ENCODE data around the gene NFE2L2. TPM values are rescaled to one million over a fixed set of nuclear protein-coding genes. Genes with fewer than 3 reads are reported as not detected.
A peak's percentile ranks its signal among the peaks of the same experiment; 100 is the strongest.
"Not testable (repeated sequence)": the region's sequence is repeated elsewhere in the genome, so short reads cannot be mapped to it uniquely, and the experiment has no call there.

Gene NFE2L2
- total RNA-seq, 6 experiments from 2014 or later, result 27.9 to 83.6 (median 35.6) TPM

DNA sequence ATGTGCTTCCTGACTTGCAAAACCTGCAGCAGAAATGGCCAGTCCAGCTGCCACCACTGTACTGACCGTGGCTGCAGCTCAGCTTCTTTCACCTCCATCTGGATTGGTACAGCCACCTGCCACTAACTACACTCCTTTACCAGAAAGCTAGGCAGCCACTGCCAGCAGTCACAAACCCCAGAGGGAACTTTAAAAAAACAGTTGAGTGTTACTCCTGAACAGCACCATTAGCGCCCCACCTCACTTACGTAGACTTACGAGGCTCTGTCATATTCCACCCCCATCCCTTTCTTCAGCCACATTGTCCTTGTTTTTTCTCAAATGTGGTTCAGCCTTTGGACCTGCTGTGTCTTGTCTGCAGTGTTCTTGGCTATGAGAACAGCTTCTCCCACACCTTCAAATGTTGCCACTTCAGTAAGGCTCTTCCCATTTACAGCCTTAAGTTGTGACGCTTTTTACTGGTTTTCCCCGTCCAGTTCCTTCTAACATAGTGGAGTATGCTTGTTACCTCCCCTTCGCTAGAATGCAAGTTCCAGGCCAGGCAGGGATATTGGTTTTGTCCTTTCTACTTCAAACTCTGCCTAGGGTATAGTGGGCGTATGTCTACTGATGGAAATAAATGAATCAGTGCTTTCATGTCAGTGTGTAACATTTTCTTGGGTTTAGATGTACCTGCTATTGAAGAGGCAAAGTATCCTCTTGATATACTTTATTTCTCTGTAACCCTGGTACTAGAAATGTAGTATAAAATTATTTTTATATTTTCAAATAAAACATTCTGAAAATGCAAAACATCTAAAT, 34.9 kb downstream of the NFE2L2 start:
- no peak for TF ChIP-seq POLR2A (IDR thresholded peaks at IDR 0.05)
- TF ChIP-seq, protein P1, sequence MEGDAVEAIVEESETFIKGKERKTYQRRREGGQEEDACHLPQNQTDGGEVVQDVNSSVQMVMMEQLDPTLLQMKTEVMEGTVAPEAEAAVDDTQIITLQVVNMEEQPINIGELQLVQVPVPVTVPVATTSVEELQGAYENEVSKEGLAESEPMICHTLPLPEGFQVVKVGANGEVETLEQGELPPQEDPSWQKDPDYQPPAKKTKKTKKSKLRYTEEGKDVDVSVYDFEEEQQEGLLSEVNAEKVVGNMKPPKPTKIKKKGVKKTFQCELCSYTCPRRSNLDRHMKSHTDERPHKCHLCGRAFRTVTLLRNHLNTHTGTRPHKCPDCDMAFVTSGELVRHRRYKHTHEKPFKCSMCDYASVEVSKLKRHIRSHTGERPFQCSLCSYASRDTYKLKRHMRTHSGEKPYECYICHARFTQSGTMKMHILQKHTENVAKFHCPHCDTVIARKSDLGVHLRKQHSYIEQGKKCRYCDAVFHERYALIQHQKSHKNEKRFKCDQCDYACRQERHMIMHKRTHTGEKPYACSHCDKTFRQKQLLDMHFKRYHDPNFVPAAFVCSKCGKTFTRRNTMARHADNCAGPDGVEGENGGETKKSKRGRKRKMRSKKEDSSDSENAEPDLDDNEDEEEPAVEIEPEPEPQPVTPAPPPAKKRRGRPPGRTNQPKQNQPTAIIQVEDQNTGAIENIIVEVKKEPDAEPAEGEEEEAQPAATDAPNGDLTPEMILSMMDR (IDR thresholded peaks at IDR 0.05), result no peak
- DNase-seq, result no peak
- no peak overlapping the region for H3K4me3 ChIP-seq
- H3K9me3 ChIP-seq, result no peaks in the 10 kb centered on the region
- H3K4me1 ChIP-seq, result peaks cover 0 to 27% (median 3%) of the 10 kb centered on the region in 4 donors
- H3K36me3 ChIP-seq, result peaks cover 0 to 57% (median 26%) of the 10 kb centered on the region in 4 donors
- no peaks in the 10 kb centered on the region for H3K27me3 ChIP-seq
- 94% methylated on average over 8 of the region's 8 CpGs for WGBS (ENCODE audit: insufficient coverage, low coverage, low lambda C conversion rate, missing lambda C conversion rate)
- no peak overlapping the region for H3K27ac ChIP-seq
- peak; percentile 5 to 32 (median 10) for ATAC-seq
- intact Hi-C loops (cut with DNase I), result no loop called here

DNA sequence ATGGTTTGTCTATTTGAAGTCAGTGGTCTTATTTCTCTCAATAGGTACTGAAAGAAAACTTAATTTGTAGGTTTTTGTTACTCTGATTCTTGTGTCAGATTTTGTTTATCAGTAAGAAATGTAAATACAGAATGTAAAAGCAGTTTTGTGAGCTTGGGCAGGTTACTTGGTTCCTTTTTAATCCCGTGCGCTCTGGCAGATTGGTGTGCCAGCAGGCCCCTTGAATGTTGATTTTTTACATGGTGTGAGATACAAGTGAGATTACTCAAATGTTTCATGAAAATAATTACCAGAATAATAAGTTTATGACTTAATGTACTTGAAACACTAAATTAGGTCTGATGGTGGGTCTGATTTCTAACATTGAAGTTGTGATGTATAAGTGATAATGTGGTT, 38.6 kb downstream of the NFE2L2 start:
- DNase-seq (no peak), ATAC-seq (no peak)
- TF ChIP-seq POLR2A (IDR thresholded peaks at IDR 0.05), result no peak
- TF ChIP-seq, protein P1 (IDR thresholded peaks at IDR 0.05), result no peak
- peaks cover 0 to 37% (median 17%) of the 10 kb centered on the region in 4 donors for H3K36me3 ChIP-seq
- WGBS (ENCODE audit: insufficient coverage, low coverage, low lambda C conversion rate, missing lambda C conversion rate), result 58% methylated on average over 2 of the region's 2 CpGs
- no peaks in the 10 kb centered on the region for H3K27me3 ChIP-seq
- no peak overlapping the region for H3K4me3 ChIP-seq
- H3K9me3 ChIP-seq, result no peaks in the 10 kb centered on the region
- intact Hi-C loops (cut with DNase I), result no loop called here
- peaks cover 0 to 5% (median 2%) of the 10 kb centered on the region in 4 donors for H3K4me1 ChIP-seq
- peak overlapping the region in 1 of 3 donors; percentile 6 for H3K27ac ChIP-seq

DNA sequence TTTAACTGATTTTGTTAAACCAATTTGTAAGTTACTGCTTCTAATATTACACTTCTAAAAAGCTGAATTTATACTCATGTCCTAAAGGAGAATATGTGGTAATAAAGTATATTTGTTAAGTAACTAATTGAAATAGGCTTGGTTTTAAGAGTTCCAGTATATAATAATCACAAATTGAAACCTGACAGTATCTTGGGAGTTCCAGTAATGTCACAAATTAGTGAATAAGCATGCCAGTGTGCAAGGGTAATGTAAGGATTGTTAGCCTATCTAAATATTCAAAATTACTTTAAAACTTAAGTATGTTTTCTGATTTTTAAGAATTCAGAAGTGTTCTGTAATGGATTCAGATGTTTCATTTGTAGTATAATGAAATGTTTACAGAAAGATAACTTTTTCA, 41.1 kb downstream of the NFE2L2 start:
- not testable (repeated sequence) for H3K4me1 ChIP-seq

DNA sequence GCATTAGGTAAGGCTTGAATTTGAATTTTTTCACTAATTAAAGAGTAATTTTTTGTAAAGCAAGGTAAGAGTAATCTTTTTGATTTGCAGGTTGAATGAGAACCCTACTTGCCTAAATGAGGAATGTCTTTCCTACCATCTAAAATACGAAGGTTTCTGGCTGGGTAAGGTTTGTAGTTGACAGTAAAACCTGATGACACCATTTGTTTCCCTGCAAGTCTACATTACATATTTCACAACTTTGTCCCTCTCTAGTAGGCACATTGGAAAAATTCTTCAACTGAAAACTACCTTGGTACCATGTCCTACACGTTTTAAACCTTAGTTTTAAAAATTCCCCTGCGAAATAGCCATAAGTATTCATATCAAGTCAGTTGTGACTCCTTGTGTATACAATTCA, 42.6 kb downstream of the NFE2L2 start:
- ATAC-seq, result no peak
- intact Hi-C loops (cut with DNase I), result no loop called here
- H3K4me1 ChIP-seq, result no peaks in the 10 kb centered on the region
- DNase-seq, result no peak
- TF ChIP-seq POLR2A (IDR thresholded peaks at IDR 0.05), result no peak
- TF ChIP-seq, protein P1 (IDR thresholded peaks at IDR 0.05), result no peak
- H3K27ac ChIP-seq, result no peak overlapping the region
- 82% methylated on average over 3 of the region's 3 CpGs for WGBS (ENCODE audit: insufficient coverage, low coverage, low lambda C conversion rate, missing lambda C conversion rate)
- peaks cover 0 to 53% (median 32%) of the 10 kb centered on the region in 4 donors for H3K36me3 ChIP-seq
- no peaks in the 10 kb centered on the region for H3K9me3 ChIP-seq
- H3K4me3 ChIP-seq, result no peak overlapping the region
- H3K27me3 ChIP-seq, result no peaks in the 10 kb centered on the region

More for the DNA sequence above, 41.1 kb downstream of the NFE2L2 start:
- intact Hi-C loops (cut with DNase I); H3K9me3 ChIP-seq; H3K27ac ChIP-seq; DNase-seq; H3K27me3 ChIP-seq; ATAC-seq; H3K4me3 ChIP-seq: not testable (repeated sequence)
- H3K36me3 ChIP-seq, result peaks cover 0 to 38% (median 24%) of the 10 kb centered on the region in 4 donors

DNA sequence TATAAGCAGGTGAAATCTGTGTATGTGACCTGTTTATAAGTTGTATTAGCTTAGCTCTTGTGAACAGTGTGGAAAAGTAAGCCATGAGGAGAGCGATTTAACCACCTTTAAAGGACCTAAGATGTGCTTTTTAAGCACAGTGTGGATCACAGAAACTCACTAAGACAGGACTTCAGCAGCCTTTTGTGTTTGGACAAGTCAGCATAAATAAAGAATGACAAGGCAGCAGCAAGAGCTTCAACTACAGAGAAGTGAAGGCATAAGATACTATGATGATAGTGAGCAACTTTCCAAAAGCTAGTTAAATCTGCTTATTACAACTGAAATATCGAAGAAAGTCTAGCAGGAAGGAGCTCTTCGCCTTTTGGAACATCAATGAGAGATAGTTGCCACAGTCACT, 43.0 kb downstream of the NFE2L2 start:
- no peaks in the 10 kb centered on the region for H3K9me3 ChIP-seq
- no peak for DNase-seq
- no peak for ATAC-seq
- no peak overlapping the region for H3K4me3 ChIP-seq
- peaks cover 0 to 57% (median 35%) of the 10 kb centered on the region in 4 donors for H3K36me3 ChIP-seq
- WGBS (ENCODE audit: insufficient coverage, low coverage, low lambda C conversion rate, missing lambda C conversion rate), result 88% methylated on average over 3 of the region's 3 CpGs
- H3K4me1 ChIP-seq, result no peaks in the 10 kb centered on the region
- TF ChIP-seq, protein P1 (IDR thresholded peaks at IDR 0.05), result no peak
- H3K27ac ChIP-seq, result no peak overlapping the region
- intact Hi-C loops (cut with DNase I), result no loop called here
- H3K27me3 ChIP-seq, result no peaks in the 10 kb centered on the region

DNA sequence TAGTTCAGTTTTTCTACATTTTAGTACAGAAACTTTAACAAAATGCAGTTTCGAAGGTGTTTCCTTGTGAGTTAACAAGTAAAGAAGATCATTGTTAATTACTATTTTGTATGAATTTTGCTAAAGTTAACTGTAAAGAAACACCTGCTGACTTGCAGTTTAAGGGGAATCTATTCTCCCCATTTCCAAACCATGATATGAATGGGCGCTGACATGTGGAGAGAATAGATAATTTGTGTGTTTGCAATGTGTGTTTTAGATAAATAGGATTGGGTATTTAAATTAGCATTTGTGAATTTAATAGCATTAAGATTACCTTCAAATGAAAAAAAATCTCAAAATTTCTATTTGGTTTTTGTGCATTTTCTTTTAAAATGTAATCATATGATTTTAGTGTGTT, 44.7 kb downstream of the NFE2L2 start:
- ATAC-seq; H3K27me3 ChIP-seq; H3K27ac ChIP-seq; DNase-seq; H3K9me3 ChIP-seq; H3K4me1 ChIP-seq; intact Hi-C loops (cut with DNase I); H3K4me3 ChIP-seq: not testable (repeated sequence)
- peaks cover 0 to 73% (median 39%) of the 10 kb centered on the region in 4 donors for H3K36me3 ChIP-seq
- 93% methylated on average over 2 of the region's 2 CpGs for WGBS (ENCODE audit: insufficient coverage, low coverage, low lambda C conversion rate, missing lambda C conversion rate)
